ENCODE results near the gene PHKG1.
"Not testable (repeated sequence)": the region's sequence is repeated elsewhere in the genome, so short reads cannot be mapped to it uniquely, and the experiment has no call there.

Gene PHKG1

DNA sequence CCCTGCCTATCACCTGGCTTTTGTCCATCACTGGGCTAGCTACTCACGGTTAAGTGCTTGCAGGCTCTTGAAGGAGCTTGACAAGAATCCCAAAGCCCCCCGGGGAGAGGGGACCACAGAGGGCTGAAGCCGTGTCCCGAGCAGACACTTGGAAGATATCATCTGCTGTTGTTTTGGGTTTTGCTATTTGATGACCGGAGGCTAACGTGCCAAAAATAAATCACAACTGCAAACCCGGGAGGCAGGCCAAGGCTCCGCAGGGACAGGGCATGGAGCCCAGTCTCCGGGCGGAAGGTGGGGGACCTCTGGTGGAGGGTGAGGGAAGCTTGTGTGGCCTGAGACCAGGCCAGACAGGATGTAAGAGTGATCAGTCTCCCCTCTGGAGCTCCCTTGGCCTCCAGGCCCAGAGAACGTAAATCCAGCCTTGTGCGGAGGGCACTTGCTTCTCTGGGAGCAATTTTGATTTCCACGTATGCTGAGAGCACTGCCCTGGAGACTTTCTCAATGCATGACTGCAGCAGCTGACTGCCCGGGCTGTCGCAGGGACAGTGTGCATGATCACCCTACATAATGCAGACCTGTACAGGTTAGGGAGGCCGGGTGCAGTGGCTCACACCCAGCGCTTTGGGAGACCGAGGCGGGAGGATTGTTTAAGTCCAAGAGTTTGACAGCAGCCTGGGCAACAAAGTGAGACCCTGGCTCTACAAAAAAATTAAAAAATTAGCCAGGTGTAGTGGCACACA, at the start of gene PHKG1:
TSS of gene PHKG1 (minus strand) at position 164 of the 743 bp plus-strand sequence. CDS start 4,011 bp downstream, outside the sequence.
- peak within 1 kb of the TSS; percentile 52 for H3K27ac ChIP-seq
- TF ChIP-seq ZFX (IDR thresholded peaks at IDR 0.05): no peak
- TF ChIP-seq, protein P1, sequence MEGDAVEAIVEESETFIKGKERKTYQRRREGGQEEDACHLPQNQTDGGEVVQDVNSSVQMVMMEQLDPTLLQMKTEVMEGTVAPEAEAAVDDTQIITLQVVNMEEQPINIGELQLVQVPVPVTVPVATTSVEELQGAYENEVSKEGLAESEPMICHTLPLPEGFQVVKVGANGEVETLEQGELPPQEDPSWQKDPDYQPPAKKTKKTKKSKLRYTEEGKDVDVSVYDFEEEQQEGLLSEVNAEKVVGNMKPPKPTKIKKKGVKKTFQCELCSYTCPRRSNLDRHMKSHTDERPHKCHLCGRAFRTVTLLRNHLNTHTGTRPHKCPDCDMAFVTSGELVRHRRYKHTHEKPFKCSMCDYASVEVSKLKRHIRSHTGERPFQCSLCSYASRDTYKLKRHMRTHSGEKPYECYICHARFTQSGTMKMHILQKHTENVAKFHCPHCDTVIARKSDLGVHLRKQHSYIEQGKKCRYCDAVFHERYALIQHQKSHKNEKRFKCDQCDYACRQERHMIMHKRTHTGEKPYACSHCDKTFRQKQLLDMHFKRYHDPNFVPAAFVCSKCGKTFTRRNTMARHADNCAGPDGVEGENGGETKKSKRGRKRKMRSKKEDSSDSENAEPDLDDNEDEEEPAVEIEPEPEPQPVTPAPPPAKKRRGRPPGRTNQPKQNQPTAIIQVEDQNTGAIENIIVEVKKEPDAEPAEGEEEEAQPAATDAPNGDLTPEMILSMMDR (conservative IDR thresholded peaks at IDR 0.05): peak; percentile 84

GRCh38 chr7:56131062-56131461, 38.3 kb upstream of the PHKG1 start:
- H3K27ac ChIP-seq: not testable (repeated sequence)

- TF ChIP-seq, protein P1 (conservative IDR thresholded peaks at IDR 0.05): no peak
- no peak for TF ChIP-seq ZFX (IDR thresholded peaks at IDR 0.05)
These were observed 34.7 kb upstream of the PHKG1 start for GRCh38 chr7:56127241-56127975.

GRCh38 chr7:56125831-56126230, 33.1 kb upstream of the PHKG1 start:
- no peak overlapping the region for H3K27ac ChIP-seq
- TF ChIP-seq, protein P1 (conservative IDR thresholded peaks at IDR 0.05): no peak
- no peak for TF ChIP-seq ZFX (IDR thresholded peaks at IDR 0.05)

More at GRCh38 chr7:56127241-56127975, 34.7 kb upstream of the PHKG1 start:
- H3K27ac ChIP-seq: no peak overlapping the region

DNA sequence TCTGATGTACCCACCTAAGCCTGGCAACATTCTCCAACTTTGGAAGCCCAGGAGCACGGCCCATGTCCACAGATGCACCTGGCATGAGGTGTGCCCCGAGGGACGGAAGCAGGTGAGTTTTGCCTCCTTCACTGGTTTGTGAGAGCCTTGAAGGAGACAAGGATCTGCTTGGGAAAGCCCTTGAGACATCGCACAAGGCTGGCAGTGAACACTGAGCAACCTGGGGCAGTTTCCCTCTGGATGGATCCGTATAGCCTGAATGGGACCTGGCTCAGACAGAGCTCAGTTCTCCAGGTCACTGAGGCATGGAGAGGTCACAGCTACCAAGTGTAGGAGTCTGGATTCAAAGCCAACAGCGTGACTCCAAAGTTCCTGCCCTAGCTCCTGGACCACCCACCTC, 32.2 kb upstream of the PHKG1 start:
- TF ChIP-seq, protein P1 (conservative IDR thresholded peaks at IDR 0.05): no peak
- TF ChIP-seq ZFX (IDR thresholded peaks at IDR 0.05): no peak
- no peak overlapping the region for H3K27ac ChIP-seq

GRCh38 chr7:56121440-56121839, 28.7 kb upstream of the PHKG1 start:
- TF ChIP-seq, protein P1 (conservative IDR thresholded peaks at IDR 0.05): no peak
- no peak for TF ChIP-seq ZFX (IDR thresholded peaks at IDR 0.05)
- H3K27ac ChIP-seq: no peak overlapping the region

DNA sequence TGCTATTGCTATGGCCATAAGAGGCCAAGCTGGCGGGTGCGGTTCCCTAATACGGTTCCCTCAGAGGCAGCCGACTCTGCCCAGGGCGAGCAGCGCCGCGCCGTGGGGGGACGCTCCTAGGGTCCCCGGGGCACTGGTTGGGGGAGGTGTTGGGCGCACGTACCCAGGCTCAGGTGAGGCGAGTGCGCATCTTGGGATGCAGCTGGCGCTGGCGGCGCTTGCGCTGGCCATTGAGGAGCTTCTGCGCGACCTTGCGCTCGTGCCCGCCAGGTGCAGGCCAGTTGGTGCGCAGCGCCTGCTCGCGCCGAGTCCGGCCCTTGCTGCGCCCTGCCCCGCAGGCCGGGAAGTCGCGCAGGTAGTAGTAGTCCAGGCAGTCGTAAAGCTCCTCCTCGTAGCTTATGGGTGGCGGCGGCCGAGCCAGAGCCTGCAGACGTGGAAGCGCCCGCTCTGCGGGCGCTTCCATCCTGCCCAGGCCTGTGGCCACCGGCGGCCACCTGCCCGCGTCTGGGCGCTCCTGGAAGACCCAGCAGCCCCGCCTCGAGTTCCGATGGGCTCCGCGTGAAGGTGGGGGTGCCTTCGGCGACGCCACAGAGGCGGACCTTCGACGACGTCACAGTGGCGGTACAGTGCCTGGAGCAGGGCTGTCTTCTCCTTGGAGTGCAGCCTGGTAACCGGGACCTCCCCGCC, 23.2 kb upstream of the PHKG1 start, which contains the start of gene NUPR2:
TSS of gene NUPR2 (minus strand) at position 566 of the 687 bp plus-strand sequence. CDS start at position 463, 103 bp downstream.
- TF ChIP-seq ZFX (IDR thresholded peaks at IDR 0.05): no peak
- TF ChIP-seq, protein P1 (conservative IDR thresholded peaks at IDR 0.05): no peak
- no peak within 1 kb of the TSS for H3K27ac ChIP-seq

DNA sequence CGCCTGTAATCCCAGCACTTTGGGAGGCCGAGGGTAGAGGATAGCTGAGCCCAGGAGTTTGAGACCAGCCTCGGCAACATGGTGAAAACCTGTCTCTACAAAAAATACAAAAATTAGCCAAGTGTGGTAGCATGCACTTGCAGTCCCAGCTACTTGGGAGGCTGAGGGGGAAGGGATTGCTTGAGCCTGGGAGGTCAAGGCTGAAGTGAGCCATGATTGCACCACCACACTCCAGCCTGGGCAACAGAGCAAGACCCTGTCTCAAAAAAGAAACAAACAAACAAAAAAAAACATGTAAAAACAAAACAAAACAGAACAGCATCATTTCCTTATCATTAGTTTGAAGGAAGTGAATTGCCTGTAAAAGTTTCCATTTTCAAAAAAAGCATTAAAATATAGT, 19.5 kb upstream of the PHKG1 start:
- not testable (repeated sequence) for H3K27ac ChIP-seq
